Right lobe of liver (tissue), 4 donors: ENCODE measurements around the gene F10.

Experiments
- CTCF ChIP-seq, 4 donors: fragments of 200-600 bp in 3 of 4; fragments of 450-650 bp in 1 of 4; IDR thresholded peaks; one replicate each; pipeline versions ENCODE4 v1.5.1 to v1.8.0; 2016 to 2022; ENCODE audit warnings: antibody characterized with exemption in 4 of 4, mild to moderate bottlenecking in 2 of 4
- POLR2A ChIP-seq: fragments of 450-650 bp; IDR thresholded peaks from one replicate; pipeline ENCODE4 v1.6.1; 2017; ENCODE audit warnings: antibody characterized with exemption, mild to moderate bottlenecking
- donor health status: DM: no; HTN: no; CAD: no.
- donor health status: DM: no; HTN: no; CAD: no.
- donor health status: DM: no; HTN: yes; CAD: no.

- TF ChIP-seq CTCF (IDR thresholded peaks at IDR 0.05) = no peak
- TF ChIP-seq POLR2A = no peak
Observed at GRCh38 chr13:113196970-113197737, 74.6 kb downstream of the F10 start.
